GM12878 (cell line): ENCODE data around the gene GSTM5. TPM values are rescaled to one million over a fixed set of nuclear protein-coding genes. Genes with fewer than 3 reads are reported as not detected.

ENCODE experiments used
- CHD2 ChIP-seq: IDR thresholded peaks from 2 replicates; pipeline ENCODE4 v1.6.1; 2011; ENCODE audit warnings: low read depth, low read length, improper control_type of control experiment, borderline replicate concordance
- FOXM1 ChIP-seq: IDR thresholded peaks from 2 replicates; pipeline ENCODE4 v1.6.1; 2012; ENCODE audit warnings: low read depth, mild to moderate bottlenecking, inconsistent platforms, low read length, moderate library complexity
- MEF2A ChIP-seq: IDR thresholded peaks from 2 replicates; pipeline ENCODE4 v1.6.1; 2011; ENCODE audit warnings: low read depth, mild to moderate bottlenecking, low read length, moderate library complexity; ENCODE audit not compliant: insufficient read depth
- PML ChIP-seq: IDR thresholded peaks from 2 replicates; pipeline ENCODE4 v1.6.1; 2012; ENCODE audit warnings: low read length, inconsistent platforms
- ZNF622 ChIP-seq: fragments of 450-650 bp; IDR thresholded peaks from 2 replicates; pipeline ENCODE4 v1.6.1; 2017; ENCODE audit warnings: mild to moderate bottlenecking, inconsistent platforms
- polyA plus RNA-seq, 11 experiments: library from polyadenylated mRNA; depleted of rRNA in 4 of 11; unstranded in 6 of 11; stranded (reverse) in 5 of 11; fragments of >200 nt; fragmentation: Nextera tagmentation in 4 of 11; fragmentation: Illumina TruSeq in 1 of 11; extraction: Ambion mirVana in 4 of 11; extraction: Trizol in 1 of 11; gene quantifications; 1 replicate in 1 of 11; 2 replicates in 10 of 11; pipeline versions ENCODE4 v1.2.1 to v1.2.3, GENCODE V29; 2011 to 2016; ENCODE audit warnings: inconsistent platforms in 2 of 11, missing spikeins in 2 of 11, low read depth in 1 of 11
- total RNA-seq, 4 experiments: library from RNA; depleted of rRNA in 3 of 4; stranded (reverse); fragments of >200 nt in 3 of 4; fragmentation: Illumina TruSeq in 1 of 4; extraction: Trizol in 1 of 4; gene quantifications; 2 replicates each; pipeline versions ENCODE4 v1.2.1 to v1.2.3, GENCODE V29; 2013 to 2021
- TF ChIP-seq, protein P1 (sequence below): IDR thresholded peaks from 2 replicates; pipeline ENCODE4 v1.6.1; 2012; ENCODE audit warnings: mild to moderate bottlenecking, low read depth, low read length
- TF ChIP-seq, protein P2 (sequence below): fragments of 150-350 bp; IDR thresholded peaks from 2 replicates; pipeline ENCODE4 v1.6.1; 2014; ENCODE audit warnings: mild to moderate bottlenecking, low read depth, low read length
- TF ChIP-seq, protein P3 (sequence below): IDR thresholded peaks from 2 replicates; pipeline ENCODE4 v1.6.1; 2011; ENCODE audit warnings: mild to moderate bottlenecking, low read depth, low read length, moderate library complexity; ENCODE audit not compliant: insufficient replicate concordance

GSTM5 gene
- total and polyA plus RNA-seq, 10 of the 15 experiments (the other 5 are each of a cell fraction or from before 2014, with no cell fraction given) = 0.10 to 0.37 (median 0.26) TPM; not detected in 1

- TF ChIP-seq, protein P1, sequence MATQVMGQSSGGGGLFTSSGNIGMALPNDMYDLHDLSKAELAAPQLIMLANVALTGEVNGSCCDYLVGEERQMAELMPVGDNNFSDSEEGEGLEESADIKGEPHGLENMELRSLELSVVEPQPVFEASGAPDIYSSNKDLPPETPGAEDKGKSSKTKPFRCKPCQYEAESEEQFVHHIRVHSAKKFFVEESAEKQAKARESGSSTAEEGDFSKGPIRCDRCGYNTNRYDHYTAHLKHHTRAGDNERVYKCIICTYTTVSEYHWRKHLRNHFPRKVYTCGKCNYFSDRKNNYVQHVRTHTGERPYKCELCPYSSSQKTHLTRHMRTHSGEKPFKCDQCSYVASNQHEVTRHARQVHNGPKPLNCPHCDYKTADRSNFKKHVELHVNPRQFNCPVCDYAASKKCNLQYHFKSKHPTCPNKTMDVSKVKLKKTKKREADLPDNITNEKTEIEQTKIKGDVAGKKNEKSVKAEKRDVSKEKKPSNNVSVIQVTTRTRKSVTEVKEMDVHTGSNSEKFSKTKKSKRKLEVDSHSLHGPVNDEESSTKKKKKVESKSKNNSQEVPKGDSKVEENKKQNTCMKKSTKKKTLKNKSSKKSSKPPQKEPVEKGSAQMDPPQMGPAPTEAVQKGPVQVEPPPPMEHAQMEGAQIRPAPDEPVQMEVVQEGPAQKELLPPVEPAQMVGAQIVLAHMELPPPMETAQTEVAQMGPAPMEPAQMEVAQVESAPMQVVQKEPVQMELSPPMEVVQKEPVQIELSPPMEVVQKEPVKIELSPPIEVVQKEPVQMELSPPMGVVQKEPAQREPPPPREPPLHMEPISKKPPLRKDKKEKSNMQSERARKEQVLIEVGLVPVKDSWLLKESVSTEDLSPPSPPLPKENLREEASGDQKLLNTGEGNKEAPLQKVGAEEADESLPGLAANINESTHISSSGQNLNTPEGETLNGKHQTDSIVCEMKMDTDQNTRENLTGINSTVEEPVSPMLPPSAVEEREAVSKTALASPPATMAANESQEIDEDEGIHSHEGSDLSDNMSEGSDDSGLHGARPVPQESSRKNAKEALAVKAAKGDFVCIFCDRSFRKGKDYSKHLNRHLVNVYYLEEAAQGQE = no peak
- TF ChIP-seq, protein P2, sequence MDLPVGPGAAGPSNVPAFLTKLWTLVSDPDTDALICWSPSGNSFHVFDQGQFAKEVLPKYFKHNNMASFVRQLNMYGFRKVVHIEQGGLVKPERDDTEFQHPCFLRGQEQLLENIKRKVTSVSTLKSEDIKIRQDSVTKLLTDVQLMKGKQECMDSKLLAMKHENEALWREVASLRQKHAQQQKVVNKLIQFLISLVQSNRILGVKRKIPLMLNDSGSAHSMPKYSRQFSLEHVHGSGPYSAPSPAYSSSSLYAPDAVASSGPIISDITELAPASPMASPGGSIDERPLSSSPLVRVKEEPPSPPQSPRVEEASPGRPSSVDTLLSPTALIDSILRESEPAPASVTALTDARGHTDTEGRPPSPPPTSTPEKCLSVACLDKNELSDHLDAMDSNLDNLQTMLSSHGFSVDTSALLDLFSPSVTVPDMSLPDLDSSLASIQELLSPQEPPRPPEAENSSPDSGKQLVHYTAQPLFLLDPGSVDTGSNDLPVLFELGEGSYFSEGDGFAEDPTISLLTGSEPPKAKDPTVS = no peak
- TF ChIP-seq PML (no peak), MEF2A (no peak), CHD2 (no peak), ZNF622 (no peak), FOXM1 (no peak)
- TF ChIP-seq, protein P3, sequence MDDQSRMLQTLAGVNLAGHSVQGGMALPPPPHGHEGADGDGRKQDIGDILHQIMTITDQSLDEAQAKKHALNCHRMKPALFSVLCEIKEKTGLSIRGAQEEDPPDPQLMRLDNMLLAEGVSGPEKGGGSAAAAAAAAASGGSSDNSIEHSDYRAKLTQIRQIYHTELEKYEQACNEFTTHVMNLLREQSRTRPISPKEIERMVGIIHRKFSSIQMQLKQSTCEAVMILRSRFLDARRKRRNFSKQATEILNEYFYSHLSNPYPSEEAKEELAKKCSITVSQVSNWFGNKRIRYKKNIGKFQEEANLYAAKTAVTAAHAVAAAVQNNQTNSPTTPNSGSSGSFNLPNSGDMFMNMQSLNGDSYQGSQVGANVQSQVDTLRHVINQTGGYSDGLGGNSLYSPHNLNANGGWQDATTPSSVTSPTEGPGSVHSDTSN = no peak
- TF ChIP-seq, all 136 proteins: peak for 0
These were observed 2.8 kb downstream of the GSTM5 start (continued) for GRCh38 chr1:109714661-109715372.
